Urinary bladder (tissue), 4 donors: ENCODE measurements around the gene IL13. TPM values are rescaled to one million over a fixed set of nuclear protein-coding genes. Genes with fewer than 3 reads are reported as not detected.
"Not testable (repeated sequence)": the region's sequence is repeated elsewhere in the genome, so short reads cannot be mapped to it uniquely, and the experiment has no call there.

Source experiments
- DNase-seq: peaks from one replicate; pipeline ENCODE4 v3.0.0-alpha.2; 2015; ENCODE audit errors: extremely low spot score
- H3K27ac ChIP-seq: one replicate; pipeline ENCODE4 v1.5.1; 2013; ENCODE audit warnings: low read depth, mild to moderate bottlenecking, moderate library complexity
- H3K36me3 ChIP-seq: one replicate; pipeline ENCODE4 v1.6.1; 2013; ENCODE audit warnings: mild to moderate bottlenecking, moderate library complexity; ENCODE audit not compliant: insufficient read depth
- H3K4me1 ChIP-seq: one replicate; pipeline ENCODE4 v1.6.1; 2013; ENCODE audit warnings: mild to moderate bottlenecking, moderate library complexity; ENCODE audit not compliant: insufficient read depth
- H3K4me3 ChIP-seq: one replicate; pipeline ENCODE4 v1.5.1; 2013; ENCODE audit warnings: low read depth, low read length
- whole genome bisulfite sequencing: extraction: QIAGEN DNeasy Blood & Tissue Kit; methylation state at CpG from one replicate; pipeline ENCODE4 v1.1.7; 2013; 5-methylcytosine and 5-hydroxymethylcytosine counted together
- polyA plus RNA-seq: library from polyadenylated mRNA; stranded (reverse); fragments of 200-250 nt; gene quantifications from one replicate; pipeline ENCODE4 v1.2.3, GENCODE V29; 2013
- total RNA-seq: library from RNA; depleted of rRNA; stranded (reverse); fragments of >200 nt; gene quantifications from one replicate; pipeline ENCODE4 v1.2.3, GENCODE V29; 2014
- donor health status: healthy with polysubstance abuse.
- donor health status: healthy.

Gene IL13
- total and polyA plus RNA-seq, 2 donors = not detected

DNA sequence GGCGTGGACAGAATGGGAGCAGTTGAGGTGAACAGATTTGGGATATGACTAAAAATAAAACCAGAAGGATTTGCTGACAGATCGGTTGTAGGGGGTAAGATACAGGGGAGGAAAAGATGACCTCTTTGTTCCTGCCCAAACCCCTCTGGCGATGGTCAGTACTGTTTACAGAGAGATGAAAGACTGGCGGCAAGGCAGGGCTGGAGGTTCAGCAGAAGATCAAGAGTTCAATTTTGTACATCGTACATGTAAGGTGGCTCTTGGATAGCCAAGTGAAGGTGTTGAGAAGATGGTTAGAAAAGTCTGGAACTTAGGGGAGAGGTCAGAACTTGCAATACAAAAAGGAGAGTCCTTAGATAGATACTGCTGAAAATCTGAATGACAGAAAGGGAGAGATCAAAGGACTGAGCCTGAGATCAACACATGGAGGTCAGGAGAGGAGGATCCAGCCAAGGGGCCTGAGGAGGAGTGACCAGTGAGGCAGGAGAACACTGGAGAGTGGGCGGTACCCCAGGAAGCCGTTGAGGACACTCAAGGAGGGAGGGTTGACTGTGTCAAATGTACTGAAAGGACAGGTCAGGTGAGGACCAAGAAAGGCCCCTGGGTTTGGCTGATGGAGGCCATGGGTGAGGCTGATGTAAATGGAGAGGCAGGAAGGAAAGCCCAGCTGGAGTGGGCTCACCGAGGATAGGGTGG lies 23.0 kb downstream of the IL13 start:
- 84% methylated on average over 8 of the region's 8 CpGs for WGBS
- no peak overlapping the region for H3K27ac ChIP-seq
- H3K36me3 ChIP-seq = no peaks in the 10 kb centered on the region
- H3K4me3 ChIP-seq = no peak overlapping the region
- no peaks in the 10 kb centered on the region for H3K4me1 ChIP-seq
- DNase-seq = no peak

DNA sequence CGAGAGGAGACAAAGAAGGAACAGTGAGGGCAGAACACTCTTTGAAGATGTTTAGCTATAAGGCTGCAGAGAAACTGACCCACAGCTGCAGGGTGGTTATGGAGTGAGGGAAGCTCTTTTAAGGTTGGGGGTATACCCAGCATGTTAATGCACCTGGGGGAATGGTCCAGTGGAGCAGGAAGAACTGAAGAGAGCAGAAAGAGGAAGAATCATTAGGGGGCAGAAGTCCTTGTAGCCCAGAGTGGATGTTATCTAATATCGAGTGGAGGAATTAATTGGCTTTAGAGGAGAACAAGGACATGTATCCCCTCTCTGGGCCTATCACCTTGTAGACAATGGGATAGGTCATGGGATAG lies 23.5 kb downstream of the IL13 start:
- DNase-seq = no peak
- Histone ChIP-seq H3K27ac (no peak overlapping the region), H3K36me3 (no peaks in the 10 kb centered on the region), H3K4me1 (peaks cover 1% of the 10 kb centered on the region), H3K4me3 (no peak overlapping the region)
- WGBS = 90% methylated on average over 2 of the region's 2 CpGs

DNA sequence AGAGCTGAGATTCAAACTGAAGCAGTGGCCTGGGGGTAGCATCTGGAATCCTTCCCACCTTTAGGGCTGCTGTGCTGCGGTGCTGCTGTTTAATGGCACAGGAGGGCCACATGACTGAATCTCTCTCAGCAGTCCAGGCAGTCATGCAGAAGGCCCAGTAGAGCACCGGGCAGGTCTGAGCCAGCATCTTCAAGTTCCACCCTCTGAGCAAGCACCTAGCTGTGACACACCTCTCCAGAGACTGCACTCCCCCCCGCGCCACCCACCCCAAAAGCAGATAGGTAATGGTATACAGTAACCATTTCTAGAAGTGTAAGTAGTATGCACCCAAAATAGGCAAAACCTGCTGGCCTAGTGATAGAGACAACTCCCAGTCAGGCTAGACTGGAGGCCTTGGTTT lies 24.0 kb downstream of the IL13 start:
- H3K27ac ChIP-seq = no peak overlapping the region
- H3K4me3 ChIP-seq = no peak overlapping the region
- H3K36me3 ChIP-seq = no peaks in the 10 kb centered on the region
- DNase-seq = no peak
- peaks cover 1% of the 10 kb centered on the region for H3K4me1 ChIP-seq
- 85% methylated on average over 4 of the region's 4 CpGs for WGBS

DNA sequence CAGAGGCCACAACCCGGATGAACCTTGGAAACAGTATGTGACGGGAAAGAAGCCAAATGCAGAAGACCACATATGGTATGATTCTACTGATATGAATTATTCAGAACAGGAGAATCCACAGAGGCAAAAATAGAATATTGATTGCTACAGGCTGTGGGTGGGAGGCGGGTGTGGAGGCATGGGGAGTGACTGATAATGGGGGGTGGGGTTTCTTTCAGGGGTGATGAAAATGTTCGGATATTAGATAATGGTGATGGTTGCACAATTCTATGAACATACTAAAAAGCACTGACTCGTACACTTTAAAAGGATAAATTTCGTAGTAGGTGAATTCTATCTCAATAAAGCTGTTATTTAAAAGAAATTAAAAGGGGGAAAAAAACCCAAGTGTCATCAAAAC lies 26.5 kb downstream of the IL13 start:
- Histone ChIP-seq H3K4me1 (peaks cover 1% of the 10 kb centered on the region), H3K27ac (no peak overlapping the region), H3K36me3 (peaks cover 3% of the 10 kb centered on the region), H3K4me3 (no peak overlapping the region)
- WGBS = 87% methylated on average over 6 of the region's 6 CpGs
- DNase-seq = no peak

DNA sequence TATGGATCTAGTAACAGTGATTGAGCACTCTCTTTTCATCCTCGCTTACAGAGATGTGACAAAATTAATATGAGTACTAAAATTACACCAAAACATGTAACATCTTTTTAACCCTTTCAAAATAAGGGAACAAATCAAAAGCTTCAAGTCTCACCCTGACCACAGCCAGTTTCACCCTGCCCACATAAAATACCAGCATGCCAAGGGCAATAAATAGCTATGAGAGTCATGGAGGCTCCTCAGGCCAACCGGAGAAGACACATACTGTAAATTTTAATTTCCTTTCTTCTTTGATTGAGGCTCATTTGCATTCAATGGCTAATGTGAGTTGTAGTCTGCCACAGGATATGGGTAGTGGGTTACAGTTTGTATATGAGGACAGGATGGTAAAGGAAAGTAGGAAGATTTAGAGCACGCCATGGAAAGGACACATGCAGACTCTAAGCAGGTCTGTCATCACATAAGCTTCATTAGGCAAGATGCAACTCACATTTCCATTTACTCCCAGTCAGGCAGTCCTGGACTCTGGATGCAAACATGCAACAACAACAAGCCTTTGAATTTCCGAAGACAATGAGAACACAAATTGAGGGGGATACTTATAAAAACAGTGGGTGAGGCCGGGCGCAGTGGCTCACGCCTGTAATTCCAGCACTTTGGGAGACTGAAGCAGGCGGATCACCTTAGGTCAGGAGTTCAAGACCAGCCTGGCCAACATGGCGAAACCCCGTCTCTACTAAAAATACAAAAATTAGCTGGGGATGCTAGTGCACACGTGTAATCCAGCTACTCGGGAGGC lies 27.1 kb downstream of the IL13 start:
- H3K4me3 ChIP-seq = no peak overlapping the region
- peaks cover 1% of the 10 kb centered on the region for H3K4me1 ChIP-seq
- H3K27ac ChIP-seq = no peak overlapping the region
- DNase-seq = no peak
- 92% methylated on average over 12 of the region's 12 CpGs for WGBS
- peaks cover 3% of the 10 kb centered on the region for H3K36me3 ChIP-seq

DNA sequence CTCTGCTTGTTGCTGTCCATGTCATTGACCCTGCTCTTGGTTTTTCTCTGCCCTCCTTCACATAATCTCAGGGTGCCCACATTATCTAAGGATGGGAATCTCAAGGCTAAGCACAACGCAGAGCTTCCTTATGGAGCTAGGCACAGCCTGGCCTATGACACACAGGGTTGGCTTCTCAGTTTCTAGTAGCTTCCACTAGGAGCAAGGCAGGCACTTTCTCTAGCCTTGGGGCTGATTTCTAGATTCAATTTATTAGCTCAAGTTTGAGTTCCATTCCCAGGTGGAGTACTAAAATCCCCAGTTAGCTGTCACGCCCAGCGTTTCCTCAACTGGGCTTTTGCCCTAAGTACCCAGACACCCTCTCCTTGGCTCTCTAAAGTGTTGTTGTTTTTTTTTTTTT lies 28.2 kb downstream of the IL13 start:
- Histone ChIP-seq H3K36me3 (peaks cover 3% of the 10 kb centered on the region), H3K27ac (no peak overlapping the region), H3K4me1 (peaks cover 1% of the 10 kb centered on the region), H3K4me3 (no peak overlapping the region)
- WGBS = 92% methylated on average over 3 of the region's 3 CpGs
- DNase-seq = no peak

DNA sequence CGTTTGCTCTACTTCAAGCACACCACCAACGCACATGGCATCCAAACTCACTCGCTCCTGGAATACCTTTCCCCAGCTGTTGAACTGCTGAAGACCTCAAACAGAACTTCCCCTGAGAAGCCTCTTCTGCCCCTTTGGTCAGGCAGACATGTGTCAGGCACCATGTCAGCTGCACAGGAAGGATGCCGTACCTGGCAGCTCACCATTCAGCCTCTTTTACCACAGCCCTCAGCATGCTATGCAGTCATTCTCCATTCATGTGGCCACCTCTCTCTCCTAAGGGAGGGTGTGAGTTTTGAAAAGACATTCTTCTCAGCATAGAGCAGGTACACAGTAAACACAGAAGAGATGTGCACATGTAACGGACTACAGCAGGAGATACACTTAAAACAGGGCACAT lies 30.0 kb downstream of the IL13 start:
- H3K4me3 ChIP-seq = no peak overlapping the region
- no peak overlapping the region for H3K27ac ChIP-seq
- peaks cover 1% of the 10 kb centered on the region for H3K4me1 ChIP-seq
- DNase-seq = no peak
- WGBS = 86% methylated on average over 5 of the region's 5 CpGs
- H3K36me3 ChIP-seq = peaks cover 3% of the 10 kb centered on the region

DNA sequence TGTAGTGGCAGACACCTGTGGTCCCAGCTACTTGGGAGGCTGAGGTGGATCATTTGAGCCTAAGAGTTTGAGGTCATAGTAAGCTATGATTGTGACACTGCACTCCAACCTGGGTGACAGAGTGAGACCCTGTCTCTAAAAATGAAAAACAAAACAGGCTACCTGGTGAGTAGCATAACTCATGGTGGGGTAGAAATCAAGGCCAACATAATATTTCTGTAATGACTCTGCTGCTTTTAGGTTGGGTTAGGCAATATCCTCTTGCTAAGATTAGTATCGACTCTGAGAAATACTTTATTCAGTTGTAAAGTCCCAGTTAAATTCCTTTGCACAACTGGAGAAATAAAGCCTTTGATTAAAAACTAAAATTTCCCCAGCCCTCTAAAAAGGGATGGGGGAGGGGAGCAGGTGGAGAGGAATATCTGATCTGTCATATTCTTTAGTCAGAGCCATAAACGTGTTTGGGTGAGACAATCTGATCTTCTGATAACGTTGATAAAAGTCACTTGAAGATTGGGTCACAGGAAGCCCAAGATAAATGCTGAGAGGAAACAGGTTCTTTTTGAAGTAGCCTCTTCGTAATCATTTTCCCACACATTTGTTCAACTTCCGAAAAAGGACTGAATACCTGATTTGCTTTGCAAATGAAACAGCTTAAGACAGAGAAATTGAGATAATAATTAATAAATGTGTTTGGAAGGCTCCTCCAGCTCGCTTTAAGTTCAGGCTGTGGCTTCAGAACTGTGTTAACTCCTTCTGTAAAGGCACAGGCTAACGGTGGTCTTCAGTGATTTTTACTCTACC lies 30.8 kb downstream of the IL13 start:
- Histone ChIP-seq H3K36me3 (peaks cover 3% of the 10 kb centered on the region), H3K4me1 (peaks cover 1% of the 10 kb centered on the region), H3K4me3 (no peak overlapping the region), H3K27ac (no peak overlapping the region)
- 54% methylated on average over 7 of the region's 7 CpGs for WGBS
- no peak for DNase-seq

DNA sequence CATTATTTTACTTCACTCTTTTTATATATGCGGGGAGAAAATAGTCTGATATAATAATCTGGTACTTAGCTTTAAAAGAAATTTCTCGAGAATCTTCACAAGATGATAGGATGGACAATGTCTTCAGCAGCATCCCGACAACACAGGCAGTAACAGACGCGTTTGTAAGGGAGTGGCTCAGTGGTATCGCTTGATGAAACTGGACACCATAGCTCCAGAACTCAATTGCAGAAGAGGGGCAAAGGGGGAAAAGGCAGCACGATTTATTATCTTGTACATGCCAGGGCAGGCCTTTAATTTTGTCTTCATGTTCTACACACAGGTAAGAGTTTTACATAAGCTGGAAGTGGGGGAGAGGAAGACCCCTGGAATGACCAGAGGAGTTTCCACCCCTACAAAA lies 31.5 kb downstream of the IL13 start:
- peak; percentile 8 for DNase-seq
- peaks cover 3% of the 10 kb centered on the region for H3K36me3 ChIP-seq
- no peak overlapping the region for H3K4me3 ChIP-seq
- peaks cover 1% of the 10 kb centered on the region for H3K4me1 ChIP-seq
- no peak overlapping the region for H3K27ac ChIP-seq
- WGBS = 69% methylated on average over 7 of the region's 7 CpGs

DNA sequence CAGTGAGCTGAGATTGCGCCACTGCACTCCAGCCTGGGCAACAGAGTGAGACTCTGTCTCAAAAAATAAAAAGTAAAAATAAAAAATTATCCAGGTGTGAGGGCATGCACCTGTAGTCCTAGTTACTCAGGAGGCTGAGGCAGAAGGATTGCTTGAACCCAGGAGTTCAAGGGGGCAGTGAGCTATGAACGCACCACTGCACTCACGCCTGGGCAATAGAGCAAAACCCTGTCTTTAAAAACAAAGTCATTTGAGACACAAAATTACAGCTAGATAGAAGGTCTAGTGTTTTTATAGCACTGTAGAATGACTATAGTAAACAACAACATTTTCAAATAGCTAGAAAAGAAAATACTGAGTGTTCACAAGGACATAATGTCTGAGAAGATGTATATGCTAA lies 32.2 kb downstream of the IL13 start:
- H3K4me1 ChIP-seq = peaks cover 1% of the 10 kb centered on the region
- H3K4me3 ChIP-seq = no peak overlapping the region
- no peak overlapping the region for H3K27ac ChIP-seq
- 97% methylated on average over 3 of the region's 3 CpGs for WGBS
- H3K36me3 ChIP-seq = peaks cover 3% of the 10 kb centered on the region
- no peak for DNase-seq

DNA sequence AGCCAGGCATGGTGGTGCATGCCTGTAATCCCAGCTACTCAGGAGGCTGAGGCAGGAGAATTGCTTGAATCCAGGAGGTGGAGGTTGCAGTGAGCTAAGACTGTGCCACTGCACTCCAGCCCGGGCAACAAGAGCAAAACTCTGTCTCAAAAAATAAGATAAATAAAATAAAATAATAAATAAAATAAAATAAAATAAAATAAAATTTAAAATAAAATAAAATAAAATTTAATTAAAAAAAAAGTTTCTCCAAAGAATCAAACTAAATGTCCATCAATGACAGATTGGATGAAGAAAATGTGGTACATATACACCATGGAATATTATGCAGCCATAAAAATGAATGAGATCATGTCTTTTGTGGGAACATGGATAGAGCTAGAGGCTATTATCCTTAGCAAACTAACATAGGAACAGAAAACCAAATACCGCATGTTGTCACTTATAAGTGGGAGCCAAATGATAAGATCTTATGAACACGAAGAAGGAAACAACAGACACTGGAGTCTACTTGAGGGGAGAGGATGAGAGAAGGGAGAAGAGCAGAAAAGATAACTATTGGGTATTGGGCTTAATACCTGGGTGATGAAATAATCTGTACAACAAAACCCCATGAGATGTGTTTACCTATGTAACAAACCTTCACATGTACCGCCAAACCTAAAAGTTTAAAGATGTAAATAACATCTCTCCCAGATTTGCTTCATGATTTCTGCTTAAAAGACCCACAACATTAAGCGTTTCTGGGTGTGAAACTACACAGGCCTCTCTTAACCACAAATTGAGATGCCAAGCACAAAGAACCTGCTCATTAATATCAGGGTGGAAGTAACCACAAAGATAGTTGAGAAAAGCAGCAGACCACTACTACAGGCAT lies 34.0 kb downstream of the IL13 start:
- H3K4me3 ChIP-seq, H3K4me1 ChIP-seq, H3K27ac ChIP-seq, DNase-seq, H3K36me3 ChIP-seq: not testable (repeated sequence)
- WGBS = 95% methylated on average over 5 of the region's 5 CpGs

DNA sequence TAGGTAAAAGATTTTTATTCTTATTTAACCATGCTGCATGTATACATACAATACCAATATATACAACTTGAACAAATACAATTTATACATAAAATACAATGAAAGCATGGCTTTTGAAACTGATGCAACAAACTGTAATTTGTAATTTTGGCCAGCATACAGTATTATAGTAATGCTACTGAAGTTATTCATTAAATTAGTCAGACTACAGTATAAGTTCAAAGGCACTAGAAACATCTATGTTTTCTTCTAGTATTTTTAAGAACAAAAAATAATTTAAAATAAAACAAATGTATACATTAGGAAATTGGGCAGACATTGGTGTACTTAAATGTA lies 34.6 kb downstream of the IL13 start:
- no peaks in the 10 kb centered on the region for H3K4me1 ChIP-seq
- peaks cover 5% of the 10 kb centered on the region for H3K36me3 ChIP-seq
- no peak overlapping the region for H3K4me3 ChIP-seq
- DNase-seq = no peak
- no peak overlapping the region for H3K27ac ChIP-seq

DNA sequence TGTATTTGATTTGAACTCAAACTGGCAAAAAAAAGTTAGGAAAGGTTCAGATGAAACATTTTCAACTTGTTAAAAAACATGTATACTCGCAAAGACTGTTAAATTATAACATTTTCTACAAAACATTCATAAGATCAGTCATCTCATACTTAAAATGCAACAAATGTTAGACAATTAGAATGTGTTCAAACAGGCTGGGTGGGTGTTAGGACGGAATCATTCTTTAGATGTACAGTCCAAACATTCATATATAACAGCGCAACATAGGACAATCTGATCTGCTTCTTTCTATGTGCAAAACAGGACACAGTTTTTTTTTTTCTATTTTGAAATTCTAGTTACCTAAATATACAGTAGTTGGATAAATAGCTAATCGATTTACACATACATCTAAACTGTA lies 38.0 kb downstream of the IL13 start:
- Histone ChIP-seq H3K27ac (no peak overlapping the region), H3K4me3 (no peak overlapping the region), H3K4me1 (no peaks in the 10 kb centered on the region), H3K36me3 (peaks cover 2% of the 10 kb centered on the region)
- 97% methylated on average over 4 of the region's 4 CpGs for WGBS
- DNase-seq = no peak
